Measurements from ENCODE around the gene FBXO3. TPM values are rescaled to one million over a fixed set of nuclear protein-coding genes. Genes with fewer than 3 reads are reported as not detected.

Gene FBXO3
- total RNA-seq, 1 donor from 2014 or later: 24.3 TPM

DNA sequence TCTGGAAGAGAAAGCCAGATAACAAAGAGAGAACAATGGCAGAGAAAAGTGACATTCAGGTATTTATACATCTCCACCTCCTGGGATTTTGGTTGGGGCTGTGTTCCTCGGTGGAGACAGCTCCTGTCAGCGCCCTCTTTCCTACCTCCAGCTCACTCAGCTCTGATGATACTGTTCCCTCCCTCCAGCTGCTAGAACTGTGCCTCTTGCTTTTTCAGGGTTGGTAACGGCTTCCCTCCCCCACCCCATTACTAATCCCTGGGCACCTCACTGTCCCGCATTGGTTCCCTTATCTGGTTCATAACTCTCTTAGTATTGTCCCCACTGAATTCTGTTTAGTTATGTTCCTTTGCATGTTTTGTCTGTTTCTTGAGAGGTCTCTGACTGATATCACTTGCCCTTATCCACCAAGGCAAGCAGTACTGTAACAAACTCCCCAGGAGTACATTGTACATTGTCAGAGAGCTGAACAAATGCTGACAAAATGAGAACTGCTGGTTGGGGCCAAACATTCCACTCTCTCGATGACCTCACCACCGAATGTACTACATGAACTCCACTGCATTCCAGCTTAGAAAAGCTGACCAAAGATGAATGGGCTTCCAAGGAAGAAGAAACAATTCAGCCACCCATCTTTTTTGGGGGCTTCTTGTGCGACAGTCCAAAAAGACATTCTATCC, 5.7 kb upstream of the FBXO3 start:
- no peak overlapping the region for H3K4me3 Mint-ChIP-seq
- peaks cover 45% of the 10 kb centered on the region for H3K27me3 Mint-ChIP-seq (ENCODE audit: insufficient read depth)
- peaks cover 11% of the 10 kb centered on the region for H3K4me1 Mint-ChIP-seq (ENCODE audit: low read depth)
- H3K36me3 Mint-ChIP-seq (ENCODE audit: low read depth): no peaks in the 10 kb centered on the region
- peaks cover 4% of the 10 kb centered on the region for H3K9me3 Mint-ChIP-seq
- no peak overlapping the region for H3K27ac Mint-ChIP-seq
- intact Hi-C loops (cut with micrococcal nuclease): no loop called here
- DNase-seq (ENCODE audit: low spot score): no peak

DNA sequence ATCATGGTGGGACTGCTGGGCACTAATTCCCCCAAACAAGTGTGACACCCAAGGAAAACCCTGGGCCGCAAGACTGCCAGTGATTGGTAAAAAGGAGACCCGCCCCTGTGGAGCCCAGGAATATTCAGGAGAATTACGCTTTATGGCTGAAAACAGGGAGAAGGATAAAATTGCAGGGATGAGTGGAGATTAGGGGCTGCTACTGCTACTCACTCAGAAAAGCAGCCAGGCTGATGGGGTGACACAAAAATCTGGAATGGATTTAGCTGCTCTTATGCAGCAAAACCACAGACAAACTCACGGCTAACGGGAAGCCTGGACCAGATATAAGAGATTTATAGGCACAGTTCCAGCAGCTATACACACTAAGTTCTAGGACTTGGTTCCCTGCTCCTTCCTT, 4.4 kb upstream of the FBXO3 start:
- peaks cover 47% of the 10 kb centered on the region for H3K27me3 Mint-ChIP-seq (ENCODE audit: insufficient read depth)
- H3K4me1 Mint-ChIP-seq (ENCODE audit: low read depth): peaks cover 16% of the 10 kb centered on the region
- no peaks in the 10 kb centered on the region for H3K36me3 Mint-ChIP-seq (ENCODE audit: low read depth)
- no peak overlapping the region for H3K27ac Mint-ChIP-seq
- intact Hi-C loops (cut with micrococcal nuclease): no loop called here
- DNase-seq (ENCODE audit: low spot score): no peak
- no peak overlapping the region for H3K4me3 Mint-ChIP-seq
- H3K9me3 Mint-ChIP-seq: peaks cover 4% of the 10 kb centered on the region

DNA sequence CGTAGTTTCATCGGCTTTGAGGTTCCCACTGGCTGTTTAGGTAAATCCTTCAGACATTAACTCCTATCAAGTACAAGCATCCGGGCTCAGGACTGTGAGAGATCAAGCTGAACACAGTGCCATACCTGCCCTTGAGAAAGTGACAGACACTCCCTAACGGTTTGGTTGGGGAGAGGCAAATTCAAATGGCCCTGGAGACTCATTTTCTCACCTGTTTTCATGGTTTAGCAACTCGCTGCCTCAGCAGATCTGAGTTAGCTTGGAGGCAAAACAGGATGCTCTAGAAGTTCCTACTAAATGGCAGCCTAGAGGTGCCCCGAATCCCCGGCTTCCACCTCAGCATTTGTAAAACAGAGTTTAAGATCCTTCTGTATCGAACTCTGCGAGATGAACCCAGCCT, 3.6 kb upstream of the FBXO3 start:
- H3K27ac Mint-ChIP-seq: no peak overlapping the region
- H3K9me3 Mint-ChIP-seq: peaks cover 4% of the 10 kb centered on the region
- no peak overlapping the region for H3K4me3 Mint-ChIP-seq
- H3K27me3 Mint-ChIP-seq (ENCODE audit: insufficient read depth): peaks cover 42% of the 10 kb centered on the region
- intact Hi-C loops (cut with micrococcal nuclease): no loop called here
- no peak for DNase-seq (ENCODE audit: low spot score)
- no peaks in the 10 kb centered on the region for H3K36me3 Mint-ChIP-seq (ENCODE audit: low read depth)
- peaks cover 23% of the 10 kb centered on the region for H3K4me1 Mint-ChIP-seq (ENCODE audit: low read depth)

GRCh38 chr11:33775832-33776470, 1.6 kb upstream of the FBXO3 start:
- Mint-ChIP-seq H3K4me1 (ENCODE audit: low read depth) (peaks cover 37% of the 10 kb centered on the region), H3K27me3 (ENCODE audit: insufficient read depth) (peaks cover 36% of the 10 kb centered on the region), H3K27ac (no peak overlapping the region), H3K36me3 (ENCODE audit: low read depth) (peaks cover 1% of the 10 kb centered on the region), H3K4me3 (peak overlapping the region; percentile 94), H3K9me3 (no peaks in the 10 kb centered on the region)
- intact Hi-C loops (cut with micrococcal nuclease): no loop called here
- DNase-seq (ENCODE audit: low spot score): no peak

- H3K4me1 Mint-ChIP-seq (ENCODE audit: low read depth): peaks cover 37% of the 10 kb centered on the region
- H3K9me3 Mint-ChIP-seq: no peaks in the 10 kb centered on the region
- H3K27me3 Mint-ChIP-seq (ENCODE audit: insufficient read depth): peaks cover 36% of the 10 kb centered on the region
- intact Hi-C loops (cut with micrococcal nuclease): no loop called here
- H3K36me3 Mint-ChIP-seq (ENCODE audit: low read depth): peaks cover 1% of the 10 kb centered on the region
- no peak overlapping the region for H3K27ac Mint-ChIP-seq
- H3K4me3 Mint-ChIP-seq: peak overlapping the region; percentile 94
- no peak for DNase-seq (ENCODE audit: low spot score)
Measured at GRCh38 chr11:33775467-33775807, 1.1 kb upstream of the FBXO3 start.

DNA sequence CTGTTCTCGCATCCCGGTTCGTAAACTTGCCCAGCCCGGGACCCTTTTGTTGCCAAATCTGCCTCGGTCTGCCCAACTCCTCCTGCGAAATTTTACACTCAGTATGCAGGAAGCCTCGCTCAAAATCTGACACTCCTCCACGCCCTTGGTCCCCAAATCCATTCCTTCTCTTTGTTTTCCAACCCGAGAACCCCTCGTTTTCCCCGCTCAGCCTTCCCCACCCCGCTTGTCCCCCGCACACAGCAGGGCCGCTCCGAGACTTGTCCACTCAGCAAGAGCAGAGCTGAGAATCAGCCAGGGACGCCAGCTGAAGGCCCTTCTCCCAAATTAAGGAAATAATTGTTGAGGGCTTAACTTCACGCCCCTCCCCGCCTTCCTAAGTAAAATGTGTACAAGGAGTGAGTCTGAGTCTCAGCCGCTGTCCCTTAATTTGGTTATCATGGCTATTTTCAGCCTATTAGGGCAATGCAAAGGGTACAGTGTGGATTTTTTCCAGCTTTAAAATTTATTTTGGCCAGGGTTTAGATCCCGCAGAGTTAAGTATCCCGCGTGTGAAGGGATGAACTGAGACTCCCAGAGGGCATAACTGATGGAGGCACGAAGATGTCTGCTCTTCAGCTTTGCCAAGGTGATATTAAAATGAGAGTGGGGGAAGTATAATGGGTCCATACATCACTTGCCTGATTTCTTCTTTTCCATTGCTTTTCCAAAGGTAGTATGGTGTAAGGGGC, 581 bp upstream of the FBXO3 start:
- Mint-ChIP-seq H3K27ac (peak overlapping the region; percentile 61), H3K4me1 (ENCODE audit: low read depth) (peaks cover 37% of the 10 kb centered on the region), H3K27me3 (ENCODE audit: insufficient read depth) (peaks cover 36% of the 10 kb centered on the region), H3K4me3 (peak overlapping the region; percentile 94), H3K36me3 (ENCODE audit: low read depth) (peaks cover 7% of the 10 kb centered on the region), H3K9me3 (no peaks in the 10 kb centered on the region)
- intact Hi-C loops (cut with micrococcal nuclease): loop anchor here (1.0 to 5.0 kb wide), 7 partner anchors 39 to 663 kb away; partner anchors contain the start of genes C11orf91, CAT, CD59 and HIPK3
- no peak for DNase-seq (ENCODE audit: low spot score)

GRCh38 chr11:33773404-33773986, 825 bp downstream of the FBXO3 start:
- Mint-ChIP-seq H3K4me3 (peak overlapping the region; percentile 94), H3K36me3 (ENCODE audit: low read depth) (peaks cover 14% of the 10 kb centered on the region), H3K27ac (peak overlapping the region; percentile 79), H3K9me3 (no peaks in the 10 kb centered on the region), H3K4me1 (ENCODE audit: low read depth) (peaks cover 37% of the 10 kb centered on the region), H3K27me3 (ENCODE audit: insufficient read depth) (peaks cover 24% of the 10 kb centered on the region)
- intact Hi-C loops (cut with micrococcal nuclease): loop anchor here (5.0 kb wide), 3 partner anchors 51 to 516 kb away; partner anchors contain the start of gene HIPK3
- peak; percentile 14 for DNase-seq (ENCODE audit: low spot score)

- no peak for DNase-seq (ENCODE audit: low spot score)
- H3K36me3 Mint-ChIP-seq (ENCODE audit: low read depth): peaks cover 16% of the 10 kb centered on the region
- intact Hi-C loops (cut with micrococcal nuclease): loop anchor here (5.0 kb wide), 3 partner anchors 51 to 516 kb away; partner anchors contain the start of gene HIPK3
- H3K9me3 Mint-ChIP-seq: no peaks in the 10 kb centered on the region
- peaks cover 37% of the 10 kb centered on the region for H3K4me1 Mint-ChIP-seq (ENCODE audit: low read depth)
- H3K27me3 Mint-ChIP-seq (ENCODE audit: insufficient read depth): peaks cover 18% of the 10 kb centered on the region
- H3K4me3 Mint-ChIP-seq: peak overlapping the region; percentile 94
- no peak overlapping the region for H3K27ac Mint-ChIP-seq
Measured at GRCh38 chr11:33772870-33773269, 1.4 kb downstream of the FBXO3 start.

DNA sequence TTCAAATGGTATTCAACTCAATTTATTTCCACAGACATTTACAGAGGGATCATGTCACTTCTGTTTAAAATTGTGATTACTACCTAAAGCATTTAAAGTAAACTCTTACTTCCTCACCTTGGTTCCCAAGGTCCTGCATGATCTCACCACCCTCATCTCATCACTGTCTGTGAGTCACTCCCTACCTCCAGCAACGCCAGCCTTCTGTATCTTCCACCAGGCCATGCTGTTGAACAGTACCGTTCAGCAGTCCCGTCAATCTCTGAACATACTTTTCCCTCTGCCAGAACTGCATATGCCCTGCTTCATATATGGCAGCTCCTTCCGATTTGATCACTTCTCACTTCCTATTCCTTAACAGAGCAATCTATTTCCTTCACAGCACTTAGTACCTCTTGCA, 2.0 kb downstream of the FBXO3 start:
- Mint-ChIP-seq H3K9me3 (no peaks in the 10 kb centered on the region), H3K4me1 (ENCODE audit: low read depth) (peaks cover 37% of the 10 kb centered on the region), H3K4me3 (peak overlapping the region; percentile 94), H3K27ac (no peak overlapping the region), H3K36me3 (ENCODE audit: low read depth) (peaks cover 16% of the 10 kb centered on the region), H3K27me3 (ENCODE audit: insufficient read depth) (peaks cover 17% of the 10 kb centered on the region)
- no peak for DNase-seq (ENCODE audit: low spot score)
- intact Hi-C loops (cut with micrococcal nuclease): loop anchor here (5.0 kb wide), 3 partner anchors 50 to 515 kb away; partner anchors contain the start of gene HIPK3

DNA sequence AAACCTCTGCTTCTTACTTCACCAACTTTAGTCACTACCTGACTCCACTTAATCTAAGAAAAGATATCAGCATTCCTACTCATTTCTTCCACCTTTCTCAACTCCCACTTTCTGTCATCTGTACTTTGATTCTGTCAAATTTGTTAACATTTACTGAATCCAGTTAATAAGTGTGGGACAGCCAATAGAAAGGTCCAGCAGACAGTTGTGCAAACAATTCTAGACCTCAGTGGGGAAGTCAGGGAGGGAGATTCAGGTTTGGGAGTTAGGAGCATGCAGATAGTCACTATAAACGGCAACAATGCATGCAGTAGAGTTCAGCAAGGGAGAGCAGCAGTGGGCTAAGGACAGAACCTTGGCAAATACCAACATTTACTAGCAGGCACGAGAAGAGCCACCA, 4.1 kb downstream of the FBXO3 start:
- no peak overlapping the region for H3K27ac Mint-ChIP-seq
- peaks cover 24% of the 10 kb centered on the region for H3K36me3 Mint-ChIP-seq (ENCODE audit: low read depth)
- H3K4me3 Mint-ChIP-seq: no peak overlapping the region
- H3K4me1 Mint-ChIP-seq (ENCODE audit: low read depth): peaks cover 29% of the 10 kb centered on the region
- no peaks in the 10 kb centered on the region for H3K9me3 Mint-ChIP-seq
- DNase-seq (ENCODE audit: low spot score): no peak
- peaks cover 6% of the 10 kb centered on the region for H3K27me3 Mint-ChIP-seq (ENCODE audit: insufficient read depth)
- intact Hi-C loops (cut with micrococcal nuclease): loop anchor here (5.0 kb wide), 3 partner anchors 48 to 513 kb away; partner anchors contain the start of gene HIPK3

- H3K4me1 Mint-ChIP-seq (ENCODE audit: low read depth): peaks cover 22% of the 10 kb centered on the region
- peaks cover 27% of the 10 kb centered on the region for H3K36me3 Mint-ChIP-seq (ENCODE audit: low read depth)
- no peaks in the 10 kb centered on the region for H3K9me3 Mint-ChIP-seq
- H3K27ac Mint-ChIP-seq: no peak overlapping the region
- intact Hi-C loops (cut with micrococcal nuclease): no loop called here
- H3K4me3 Mint-ChIP-seq: no peak overlapping the region
- DNase-seq (ENCODE audit: low spot score): no peak
- no peaks in the 10 kb centered on the region for H3K27me3 Mint-ChIP-seq (ENCODE audit: insufficient read depth)
Measured at GRCh38 chr11:33769542-33769941, 4.8 kb downstream of the FBXO3 start.

DNA sequence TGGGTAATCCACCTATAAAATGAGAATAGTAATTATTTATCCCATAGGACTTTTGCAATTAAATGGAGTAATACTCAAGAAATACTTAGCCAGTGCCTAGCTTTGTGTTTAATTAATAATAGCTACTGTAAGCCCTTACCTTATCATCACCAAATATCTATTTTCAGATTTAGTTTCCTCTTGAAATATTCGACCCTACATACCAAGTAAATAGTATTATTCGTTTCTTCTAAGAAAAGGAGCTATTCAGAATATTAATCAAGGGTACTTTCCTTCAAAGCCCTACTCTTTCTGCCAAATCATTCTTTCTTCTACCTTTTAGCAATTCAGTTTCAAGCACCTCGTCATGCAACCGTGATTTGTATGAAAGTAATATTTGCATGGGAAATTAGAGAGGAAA, 6.7 kb downstream of the FBXO3 start:
- intact Hi-C loops (cut with micrococcal nuclease): no loop called here
- H3K4me3 Mint-ChIP-seq: no peak overlapping the region
- DNase-seq (ENCODE audit: low spot score): no peak
- H3K27me3 Mint-ChIP-seq (ENCODE audit: insufficient read depth): no peaks in the 10 kb centered on the region
- peaks cover 39% of the 10 kb centered on the region for H3K36me3 Mint-ChIP-seq (ENCODE audit: low read depth)
- H3K4me1 Mint-ChIP-seq (ENCODE audit: low read depth): peaks cover 11% of the 10 kb centered on the region
- H3K9me3 Mint-ChIP-seq: no peaks in the 10 kb centered on the region
- no peak overlapping the region for H3K27ac Mint-ChIP-seq

All from activated T-helper 1 cell treated with anti-CD3 and anti-CD28 coated beads, Interleukin-12 subunit alpha, Interleukin-12 subunit beta, Interleukin-2, Interleukin-4 antibody, amounts not matched to agents 30 ng/mL and 10 ng/mL and 1 ng/mL, durations not matched to agents 14 hours and 24 hours and 36 hours (primary cell).